Vagina (tissue), 2 donors: ENCODE measurements around the gene ATPAF1.

Experiments
- POLR2A ChIP-seq, 2 donors: fragments of 450-650 bp; IDR thresholded peaks; one replicate each; pipeline ENCODE4 v1.6.1; 2017; ENCODE audit warnings: antibody characterized with exemption in 2 of 2, mild to moderate bottlenecking in 2 of 2, moderate library complexity in 2 of 2
- TF ChIP-seq, protein P1 (sequence below), 3 experiments: fragments of 450-650 bp in 2 of 3; fragments of 200-600 bp in 1 of 3; sonication (generic) in 1 of 3; IDR thresholded peaks; one replicate each; pipeline ENCODE4 v1.5.1; 2017 to 2019; ENCODE audit warnings: antibody characterized with exemption in 3 of 3, mild to moderate bottlenecking in 2 of 3, moderate library complexity in 2 of 3

DNA sequence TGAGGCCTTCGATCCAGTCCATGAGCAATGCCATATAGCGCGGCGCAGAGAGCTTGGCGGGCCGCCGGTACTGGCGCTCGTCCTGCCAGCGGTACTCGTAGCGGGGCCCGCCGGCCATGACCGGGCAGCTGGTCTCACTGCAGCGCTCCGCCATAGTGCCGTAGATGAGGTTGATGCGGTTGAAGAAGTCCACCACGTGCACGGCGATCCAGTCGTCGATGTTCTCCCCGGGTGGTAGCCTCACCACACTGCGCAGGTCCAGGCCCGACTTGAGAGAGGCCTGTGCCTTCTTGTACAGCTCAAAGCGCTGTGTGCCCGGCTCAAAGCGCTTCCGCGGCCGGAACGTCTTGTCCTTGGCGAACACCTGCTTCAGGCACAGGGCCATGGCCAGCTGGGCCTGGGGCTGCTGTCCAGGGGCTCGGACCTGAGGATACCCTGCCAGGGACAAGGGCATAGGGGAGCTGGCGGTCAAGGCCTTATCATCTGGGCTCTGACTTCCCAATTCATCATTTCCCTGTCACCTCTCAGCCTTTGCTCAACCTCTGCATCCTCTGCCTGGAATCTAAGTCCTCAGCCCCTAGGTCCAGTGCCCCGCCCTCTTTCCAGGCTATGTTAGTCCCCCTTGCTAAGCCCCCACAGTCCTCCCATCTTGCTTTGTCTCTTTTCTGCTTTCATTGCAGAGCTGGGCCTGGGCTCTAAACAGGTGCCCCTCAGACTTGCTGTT is 55.1 kb downstream of the ATPAF1 start:
- TF ChIP-seq, protein P1, sequence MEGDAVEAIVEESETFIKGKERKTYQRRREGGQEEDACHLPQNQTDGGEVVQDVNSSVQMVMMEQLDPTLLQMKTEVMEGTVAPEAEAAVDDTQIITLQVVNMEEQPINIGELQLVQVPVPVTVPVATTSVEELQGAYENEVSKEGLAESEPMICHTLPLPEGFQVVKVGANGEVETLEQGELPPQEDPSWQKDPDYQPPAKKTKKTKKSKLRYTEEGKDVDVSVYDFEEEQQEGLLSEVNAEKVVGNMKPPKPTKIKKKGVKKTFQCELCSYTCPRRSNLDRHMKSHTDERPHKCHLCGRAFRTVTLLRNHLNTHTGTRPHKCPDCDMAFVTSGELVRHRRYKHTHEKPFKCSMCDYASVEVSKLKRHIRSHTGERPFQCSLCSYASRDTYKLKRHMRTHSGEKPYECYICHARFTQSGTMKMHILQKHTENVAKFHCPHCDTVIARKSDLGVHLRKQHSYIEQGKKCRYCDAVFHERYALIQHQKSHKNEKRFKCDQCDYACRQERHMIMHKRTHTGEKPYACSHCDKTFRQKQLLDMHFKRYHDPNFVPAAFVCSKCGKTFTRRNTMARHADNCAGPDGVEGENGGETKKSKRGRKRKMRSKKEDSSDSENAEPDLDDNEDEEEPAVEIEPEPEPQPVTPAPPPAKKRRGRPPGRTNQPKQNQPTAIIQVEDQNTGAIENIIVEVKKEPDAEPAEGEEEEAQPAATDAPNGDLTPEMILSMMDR (IDR thresholded peaks at IDR 0.05), result no peak
- no peak for TF ChIP-seq POLR2A (IDR thresholded peaks at IDR 0.05)
